ENCODE data around the gene SYK.

- TF ChIP-seq CTCF (IDR thresholded peaks at IDR 0.05) (no peak), ZFX (IDR thresholded peaks at IDR 0.05; ENCODE audit: borderline replicate concordance) (no peak)
Measured at GRCh38 chr9:90872835-90873294, 71.2 kb downstream of the SYK start.
